ENCODE results near the gene ZNF516.
A peak's percentile ranks its signal among the peaks of the same experiment; 100 is the strongest.

The ZNF516 gene

GRCh38 chr18:76529433-76529811, 34.4 kb upstream of the ZNF516 start:
- TF ChIP-seq CTCF (IDR thresholded peaks at IDR 0.05; ENCODE audit: low read depth, low read length), result no peak
- no peak for DNase-seq (ENCODE audit: low read depth, low spot score)
- in situ Hi-C loops (cut with HindIII; ENCODE audit: low sequenced_read_pairs), result no loop called here
- H3K4me3 ChIP-seq (ENCODE audit: low read depth, low read length), result no peak overlapping the region

- in situ Hi-C loops (cut with HindIII; ENCODE audit: low sequenced_read_pairs), result no loop called here
- peak overlapping the region; percentile 31 for H3K4me3 ChIP-seq (ENCODE audit: low read depth, low read length)
- peak; percentile 36 for DNase-seq (ENCODE audit: low read depth, low spot score)
- TF ChIP-seq CTCF (IDR thresholded peaks at IDR 0.05; ENCODE audit: low read depth, low read length), result peak; percentile 13
These were observed 33.7 kb upstream of the ZNF516 start for GRCh38 chr18:76528477-76529432.

GRCh38 chr18:76525911-76526310, 30.9 kb upstream of the ZNF516 start:
- H3K4me3 ChIP-seq (ENCODE audit: low read depth, low read length), result no peak overlapping the region
- in situ Hi-C loops (cut with HindIII; ENCODE audit: low sequenced_read_pairs), result no loop called here
- no peak for DNase-seq (ENCODE audit: low read depth, low spot score)
- no peak for TF ChIP-seq CTCF (IDR thresholded peaks at IDR 0.05; ENCODE audit: low read depth, low read length)

GRCh38 chr18:76524900-76525698, 30.1 kb upstream of the ZNF516 start:
- in situ Hi-C loops (cut with HindIII; ENCODE audit: low sequenced_read_pairs), result no loop called here
- TF ChIP-seq CTCF (IDR thresholded peaks at IDR 0.05; ENCODE audit: low read depth, low read length), result no peak
- DNase-seq (ENCODE audit: low read depth, low spot score), result peak; percentile 82
- peak overlapping the region; percentile 59 for H3K4me3 ChIP-seq (ENCODE audit: low read depth, low read length)

- no peak overlapping the region for H3K4me3 ChIP-seq (ENCODE audit: low read depth, low read length)
- DNase-seq (ENCODE audit: low read depth, low spot score), result no peak
- TF ChIP-seq CTCF (IDR thresholded peaks at IDR 0.05; ENCODE audit: low read depth, low read length), result no peak
- in situ Hi-C loops (cut with HindIII; ENCODE audit: low sequenced_read_pairs), result no loop called here
These were observed 29.4 kb upstream of the ZNF516 start for GRCh38 chr18:76524477-76524876.

GRCh38 chr18:76522551-76522950, 27.5 kb upstream of the ZNF516 start:
- no peak for TF ChIP-seq CTCF (IDR thresholded peaks at IDR 0.05; ENCODE audit: low read depth, low read length)
- no peak overlapping the region for H3K4me3 ChIP-seq (ENCODE audit: low read depth, low read length)
- in situ Hi-C loops (cut with HindIII; ENCODE audit: low sequenced_read_pairs), result no loop called here
- DNase-seq (ENCODE audit: low read depth, low spot score), result no peak
